Smooth muscle cell of the brain vasculature (primary cell): ENCODE results near the gene DOC2B.
"Not testable (repeated sequence)": the region's sequence is repeated elsewhere in the genome, so short reads cannot be mapped to it uniquely, and the experiment has no call there.

Experiments used
- DNase-seq: peaks from one replicate; pipeline ENCODE4 v3.0.0-alpha.2; 2012; ENCODE audit warnings: low read depth, low spot score

Gene DOC2B

GRCh38 chr17:213286-214105, 32.0 kb upstream of the DOC2B start:
- no peak for DNase-seq

- DNase-seq: no peak
These were observed 29.0 kb upstream of the DOC2B start for GRCh38 chr17:210402-210801.

- no peak for DNase-seq
These were observed 27.0 kb upstream of the DOC2B start for GRCh38 chr17:208429-208828.

- DNase-seq: no peak
These were observed 26.3 kb upstream of the DOC2B start for GRCh38 chr17:207775-208174.

GRCh38 chr17:206941-207560, 25.6 kb upstream of the DOC2B start:
- no peak for DNase-seq

- DNase-seq: not testable (repeated sequence)
These were observed 25.0 kb upstream of the DOC2B start for GRCh38 chr17:206484-206883.

- no peak for DNase-seq
These were observed 24.4 kb upstream of the DOC2B start for GRCh38 chr17:205817-206216.

- DNase-seq: no peak
These were observed 23.8 kb upstream of the DOC2B start for GRCh38 chr17:205148-205669.

GRCh38 chr17:204427-205147, 23.1 kb upstream of the DOC2B start:
- DNase-seq: no peak

GRCh38 chr17:202501-202951, 21.1 kb upstream of the DOC2B start:
- no peak for DNase-seq

- not testable (repeated sequence) for DNase-seq
These were observed 20.3 kb upstream of the DOC2B start for GRCh38 chr17:201736-202135.

- DNase-seq: not testable (repeated sequence)
These were observed 19.8 kb upstream of the DOC2B start for GRCh38 chr17:201257-201656.

GRCh38 chr17:200586-200985, 19.1 kb upstream of the DOC2B start:
- DNase-seq: no peak

- no peak for DNase-seq
These were observed 18.5 kb upstream of the DOC2B start for GRCh38 chr17:199806-200545.

GRCh38 chr17:199191-199604, 17.7 kb upstream of the DOC2B start:
- DNase-seq: no peak

- not testable (repeated sequence) for DNase-seq
These were observed 16.8 kb upstream of the DOC2B start for GRCh38 chr17:198225-198624.

GRCh38 chr17:197352-197751, 15.9 kb upstream of the DOC2B start:
- no peak for DNase-seq

- no peak for DNase-seq
These were observed 13.6 kb upstream of the DOC2B start for GRCh38 chr17:194828-195602.

- no peak for DNase-seq
These were observed 12.7 kb upstream of the DOC2B start for GRCh38 chr17:193841-194806.

GRCh38 chr17:193426-193810, 12.0 kb upstream of the DOC2B start:
- no peak for DNase-seq
